ENCODE measurements around the gene CNOT11. TPM values are rescaled to one million over a fixed set of nuclear protein-coding genes. Genes with fewer than 3 reads are reported as not detected.
A peak's percentile ranks its signal among the peaks of the same experiment; 100 is the strongest.

CNOT11 gene
- total and polyA plus RNA-seq, 2 of the 13 experiments (the other 11 are each of a cell fraction or from before 2014, with no cell fraction given) = 114 to 209 TPM

- TF ChIP-seq ZNF460 (CRISPR knock-in tag; IDR thresholded peaks at IDR 0.05; ENCODE audit: borderline replicate concordance) (no peak), TFDP1 (CRISPR knock-in tag; IDR thresholded peaks at IDR 0.05; ENCODE audit: borderline replicate concordance) (no peak), RFXAP (CRISPR knock-in tag; IDR thresholded peaks at IDR 0.05; ENCODE audit: borderline replicate concordance) (no peak), AKAP8 (CRISPR knock-in tag; IDR thresholded peaks at IDR 0.05) (no peak), CHD2 (IDR thresholded peaks at IDR 0.05; ENCODE audit: low read depth, low read length) (no peak), DMAP1 (CRISPR knock-in tag; IDR thresholded peaks at IDR 0.05) (no peak), ZGPAT (CRISPR knock-in tag; IDR thresholded peaks at IDR 0.05) (0 out of 2 replicates have a peak, but pooled peaks have one; percentile 15), KDM1A (CRISPR knock-in tag; IDR thresholded peaks at IDR 0.05) (no peak), TRAFD1 (CRISPR knock-in tag; IDR thresholded peaks at IDR 0.05; ENCODE audit: borderline replicate concordance) (no peak; the same call in 1 of the 2 replicates), ZNF839 (CRISPR knock-in tag; IDR thresholded peaks at IDR 0.05; ENCODE audit: borderline replicate concordance) (no peak), ZNF280D (CRISPR knock-in tag; IDR thresholded peaks at IDR 0.05) (no peak), ZNF737 (CRISPR knock-in tag; IDR thresholded peaks at IDR 0.05; ENCODE audit: borderline replicate concordance) (no peak), ZNF784 (CRISPR knock-in tag; IDR thresholded peaks at IDR 0.05; ENCODE audit: borderline replicate concordance) (no peak), HNRNPL (IDR thresholded peaks at IDR 0.05; ENCODE audit: low read depth, low read length) (no peak), FOXM1 (CRISPR knock-in tag; IDR thresholded peaks at IDR 0.05) (no peak), BCL6 (CRISPR knock-in tag; IDR thresholded peaks at IDR 0.05) (peak; percentile 15; the same call in 1 of the 2 replicates), SP4 (CRISPR knock-in tag; IDR thresholded peaks at IDR 0.05) (no peak), GFI1 (CRISPR knock-in tag; IDR thresholded peaks at IDR 0.05; ENCODE audit: borderline replicate concordance) (no peak), PHF5A (CRISPR knock-in tag; IDR thresholded peaks at IDR 0.05; ENCODE audit: low read depth, unreplicated experiment) (no peak), MAFF (IDR thresholded peaks at IDR 0.05; ENCODE audit: low read depth, low read length) (no peak), SIX1 (CRISPR knock-in tag; IDR thresholded peaks at IDR 0.05; ENCODE audit: borderline replicate concordance) (no peak)
Measured at GRCh38 chr2:101310090-101310833, 57.6 kb downstream of the CNOT11 start (continued).

All from HepG2 (cell line).